Psoas muscle (tissue), 8 donors: ENCODE data around the gene DBNDD2. TPM values are rescaled to one million over a fixed set of nuclear protein-coding genes. Genes with fewer than 3 reads are reported as not detected.

Experiments
- ATAC-seq, 4 donors: fragments of 200-7000 bp; cut with Tn5 transposase; one replicate each; pipeline ENCODE4 v1.9.1; 2020; ENCODE audit warnings: moderate library complexity in 3 of 4, mild to moderate bottlenecking in 2 of 4
- DNase-seq, 2 donors: peaks; one replicate each; pipeline ENCODE4 v3.0.0-alpha.2; 2020
- H3K27ac ChIP-seq: fragments of 200-600 bp; one replicate; pipeline ENCODE4 v1.8.0; 2022
- H3K27me3 ChIP-seq, 3 donors: fragments of 200-600 bp in 1 of 3; one replicate each; pipeline versions ENCODE4 v1.6.1 to v1.8.0; 2013 to 2022; ENCODE audit warnings: low read length in 2 of 3, mild to moderate bottlenecking in 2 of 3, moderate library complexity in 1 of 3; ENCODE audit not compliant: insufficient read depth in 3 of 3
- H3K36me3 ChIP-seq, 2 donors: fragments of 200-600 bp in 1 of 2; one replicate each; pipeline versions ENCODE4 v1.6.1 to v1.8.0; 2013 to 2022; ENCODE audit warnings: low read depth in 1 of 2, mild to moderate bottlenecking in 1 of 2, moderate library complexity in 1 of 2; ENCODE audit not compliant: insufficient read depth in 1 of 2
- H3K4me1 ChIP-seq: fragments of 200-600 bp; one replicate; pipeline ENCODE4 v1.8.0; 2022
- H3K4me3 ChIP-seq: fragments of 200-600 bp; one replicate; pipeline ENCODE4 v1.8.0; 2022; ENCODE audit warnings: mild to moderate bottlenecking
- H3K9me3 ChIP-seq: fragments of 200-600 bp; one replicate; pipeline ENCODE4 v1.8.0; 2022
- CTCF ChIP-seq: fragments of 200-600 bp; IDR thresholded peaks from one replicate; pipeline ENCODE4 v1.8.0; 2022; ENCODE audit warnings: antibody characterized with exemption
- WGBS, 3 donors: extraction: QIAGEN DNeasy Blood & Tissue Kit; methylation state at CpG; one replicate each; pipeline versions ENCODE4 v1.1.6 to v1.1.7; 2013; 5-methylcytosine and 5-hydroxymethylcytosine counted together
- intact Hi-C, 2 donors: fragments of 100-400 bp; cut with DNase I; formaldehyde crosslinking; loops; one replicate each; pipeline versions ENCODE4 v1.11.0 to v1.14.2; 2022
- polyA plus RNA-seq, 3 donors: library from polyadenylated mRNA; stranded (reverse); fragments of 200-250 nt; gene quantifications; one replicate each; pipeline ENCODE4 v1.2.3, GENCODE V29; 2013
- total RNA-seq, 4 donors: library from RNA; stranded (reverse); fragmentation: NEBNext Ultra II Directional in 2 of 4; extraction: Animal tissue kit (Norgen Biotek cat#: 25700) in 2 of 4; gene quantifications; one replicate each; pipeline versions ENCODE4 v1.2.1 to v1.2.4, GENCODE V29; 2021 to 2023
- donor health status: healthy with polysubstance abuse.
- donor health status: DM: no; HTN: no; CAD: no; lungs with moderate emphysema.
- donor health status: Bipolar disorder and iron deficiency.
- donor health status: healthy.
- donor health status: DM: yes; HTN: yes; CAD: no.
- donor health status: DM: no; HTN: no; CAD: no.
- donor health status: DM: no; HTN: no; CAD: no.
- donor health status: DM: yes; HTN: yes; CAD: no.

The DBNDD2 gene
- total and polyA plus RNA-seq, 7 donors, result 108 to 230 (median 162) TPM

GRCh38 chr20:45429618-45430017 is 21.5 kb downstream of the DBNDD2 start:
- ATAC-seq (no peak), DNase-seq (no peak)
- Histone ChIP-seq H3K4me3 (no peak overlapping the region), H3K27ac (no peak overlapping the region), H3K27me3 (no peaks in the 10 kb centered on the region), H3K9me3 (no peaks in the 10 kb centered on the region), H3K36me3 (peaks cover 0 to 21% of the 10 kb centered on the region in 2 donors), H3K4me1 (no peaks in the 10 kb centered on the region)
- no peak for TF ChIP-seq CTCF
- 79 to 82% (median 79%) methylated on average over 2 of the region's 2 CpGs for WGBS, 3 donors
- intact Hi-C loops, result no loop called here

GRCh38 chr20:45432294-45432693 is 24.2 kb downstream of the DBNDD2 start:
- Histone ChIP-seq H3K27ac (no peak overlapping the region), H3K4me3 (no peak overlapping the region), H3K27me3 (no peaks in the 10 kb centered on the region), H3K9me3 (no peaks in the 10 kb centered on the region), H3K36me3 (no peaks in the 10 kb centered on the region), H3K4me1 (peaks cover 7% of the 10 kb centered on the region)
- WGBS, 3 donors, result 63 to 69% (median 65%) methylated on average over 5 of the region's 5 CpGs
- TF ChIP-seq CTCF, result no peak
- DNase-seq (no peak), ATAC-seq (no peak)
- intact Hi-C loops, result no loop called here

- ATAC-seq (peak in 2 of 4 donors; percentile 54 to 55), DNase-seq (peak; percentile 32 to 69)
- intact Hi-C loops, result no loop called here
- no peak for TF ChIP-seq CTCF
- no peaks in the 10 kb centered on the region for H3K9me3 ChIP-seq
- H3K27ac ChIP-seq, result no peak overlapping the region
- H3K4me1 ChIP-seq, result peaks cover 7% of the 10 kb centered on the region
- H3K27me3 ChIP-seq, result no peaks in the 10 kb centered on the region
- no peaks in the 10 kb centered on the region for H3K36me3 ChIP-seq
- H3K4me3 ChIP-seq, result no peak overlapping the region
- 21 to 25% (median 21%) methylated on average over 3 of the region's 3 CpGs for WGBS, 3 donors
These were observed 25.2 kb downstream of the DBNDD2 start for GRCh38 chr20:45433316-45433715.

GRCh38 chr20:45433976-45434375 is 25.9 kb downstream of the DBNDD2 start:
- Histone ChIP-seq H3K4me3 (no peak overlapping the region), H3K36me3 (no peaks in the 10 kb centered on the region), H3K27me3 (no peaks in the 10 kb centered on the region), H3K9me3 (no peaks in the 10 kb centered on the region), H3K4me1 (peaks cover 7% of the 10 kb centered on the region), H3K27ac (no peak overlapping the region)
- TF ChIP-seq CTCF, result no peak
- WGBS, 3 donors, result 91 to 92% (median 91%) methylated on average over 4 of the region's 4 CpGs
- DNase-seq (no peak), ATAC-seq (no peak)
- intact Hi-C loops, result no loop called here
